Prostate gland (tissue), 2 donors: ENCODE results near the gene SLU7. TPM values are rescaled to one million over a fixed set of nuclear protein-coding genes. Genes with fewer than 3 reads are reported as not detected.

Source experiments
- DNase-seq: peaks from one replicate; pipeline ENCODE4 v3.0.0-alpha.2; 2019; ENCODE audit warnings: low spot score
- H3K27ac ChIP-seq, 2 donors: fragments of 200-600 bp; sonication (generic); 2 replicates each; pipeline ENCODE4 v1.5.1; 2017 to 2019
- H3K27me3 ChIP-seq: fragments of 200-600 bp; sonication (generic); replicated peaks from 2 replicates; pipeline ENCODE4 v1.5.1; 2019; ENCODE audit not compliant: insufficient read depth
- H3K36me3 ChIP-seq, 2 donors: fragments of 200-600 bp; sonication (generic); 1 replicate in 1 of 2; 2 replicates in 1 of 2; pipeline versions ENCODE4 v1.5.1 to v1.8.1; 2017 to 2019
- H3K4me1 ChIP-seq: fragments of 200-600 bp; sonication (generic); replicated peaks from 2 replicates; pipeline ENCODE4 v1.5.1; 2019
- H3K4me3 ChIP-seq, 2 donors: fragments of 200-600 bp; sonication (generic); 2 replicates each; pipeline ENCODE4 v1.5.1; 2017 to 2019
- H3K9me3 ChIP-seq: fragments of 200-600 bp; sonication (generic); 2 replicates; pipeline ENCODE4 v1.5.1; 2017
- POLR2A ChIP-seq: fragments of 450-650 bp; IDR thresholded peaks from one replicate; pipeline ENCODE4 v1.6.1; 2016; ENCODE audit warnings: antibody characterized with exemption, mild to moderate bottlenecking
- POLR2AphosphoS5 ChIP-seq: sonication (generic); formaldehyde crosslinking; IDR thresholded peaks from one replicate; pipeline ENCODE4 v1.6.1; 2017; ENCODE audit warnings: antibody characterized with exemption
- WGBS: methylation state at CpG from one replicate; pipeline ENCODE4 v1.1.5; 2018; 5-methylcytosine and 5-hydroxymethylcytosine counted together
- intact Hi-C: fragments of 100-400 bp; cut with DNase I; formaldehyde crosslinking; loops from one replicate; pipeline ENCODE4 v1.14.2; 2022
- total RNA-seq, 2 donors: library from RNA; depleted of rRNA; stranded (reverse); fragments of >200 nt; gene quantifications; one replicate each; pipeline ENCODE4 v1.1.0, GENCODE V29; 2016
- TF ChIP-seq, protein P1 (sequence below), 4 experiments: fragments of 200-600 bp in 2 of 4; fragments of 450-650 bp in 2 of 4; sonication (generic) in 2 of 4; IDR thresholded peaks; 1 replicate in 3 of 4; 2 replicates in 1 of 4; pipeline ENCODE4 v1.5.1; 2016 to 2019; ENCODE audit warnings: antibody characterized with exemption in 4 of 4, mild to moderate bottlenecking in 2 of 4, moderate library complexity in 2 of 4

The SLU7 gene
- total RNA-seq, 2 donors from 2014 or later, result 67.4 to 88.0 TPM

- intact Hi-C loops, result no loop called here
- H3K27ac ChIP-seq, result no peak overlapping the region
- no peaks in the 10 kb centered on the region for H3K4me1 ChIP-seq
- no peaks in the 10 kb centered on the region for H3K27me3 ChIP-seq
- H3K36me3 ChIP-seq, result no peaks in the 10 kb centered on the region
- H3K9me3 ChIP-seq, result no peaks in the 10 kb centered on the region
- WGBS, result 68% methylated on average over 9 of the region's 9 CpGs
- H3K4me3 ChIP-seq, result no peak overlapping the region
- DNase-seq, result no peak
- TF ChIP-seq, protein P1, sequence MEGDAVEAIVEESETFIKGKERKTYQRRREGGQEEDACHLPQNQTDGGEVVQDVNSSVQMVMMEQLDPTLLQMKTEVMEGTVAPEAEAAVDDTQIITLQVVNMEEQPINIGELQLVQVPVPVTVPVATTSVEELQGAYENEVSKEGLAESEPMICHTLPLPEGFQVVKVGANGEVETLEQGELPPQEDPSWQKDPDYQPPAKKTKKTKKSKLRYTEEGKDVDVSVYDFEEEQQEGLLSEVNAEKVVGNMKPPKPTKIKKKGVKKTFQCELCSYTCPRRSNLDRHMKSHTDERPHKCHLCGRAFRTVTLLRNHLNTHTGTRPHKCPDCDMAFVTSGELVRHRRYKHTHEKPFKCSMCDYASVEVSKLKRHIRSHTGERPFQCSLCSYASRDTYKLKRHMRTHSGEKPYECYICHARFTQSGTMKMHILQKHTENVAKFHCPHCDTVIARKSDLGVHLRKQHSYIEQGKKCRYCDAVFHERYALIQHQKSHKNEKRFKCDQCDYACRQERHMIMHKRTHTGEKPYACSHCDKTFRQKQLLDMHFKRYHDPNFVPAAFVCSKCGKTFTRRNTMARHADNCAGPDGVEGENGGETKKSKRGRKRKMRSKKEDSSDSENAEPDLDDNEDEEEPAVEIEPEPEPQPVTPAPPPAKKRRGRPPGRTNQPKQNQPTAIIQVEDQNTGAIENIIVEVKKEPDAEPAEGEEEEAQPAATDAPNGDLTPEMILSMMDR (IDR thresholded peaks at IDR 0.05), result no peak
- TF ChIP-seq POLR2AphosphoS5, result no peak
- no peak for TF ChIP-seq POLR2A
Measured at GRCh38 chr5:160456480-160457177, 37.7 kb upstream of the SLU7 start.

DNA sequence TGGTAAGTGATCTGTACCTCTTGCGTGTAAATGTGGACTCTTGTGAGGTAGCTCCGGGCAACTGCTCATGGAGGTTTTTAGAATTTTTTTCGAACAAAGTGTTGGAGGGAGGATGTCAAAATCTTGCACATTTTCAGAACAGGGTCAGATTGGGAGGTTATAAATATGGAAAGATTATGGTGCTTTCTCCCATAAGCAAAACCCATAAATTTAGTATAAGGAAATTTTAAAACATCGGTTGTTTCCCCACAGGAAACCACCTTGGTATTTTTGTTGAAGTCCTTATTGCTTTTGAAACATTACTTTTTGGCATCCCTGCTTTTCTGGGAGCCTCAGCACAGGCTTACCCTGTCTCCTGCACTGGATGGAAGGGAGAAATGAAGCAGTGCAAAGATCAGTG, 36.7 kb upstream of the SLU7 start:
- intact Hi-C loops, result no loop called here
- H3K27ac ChIP-seq, result no peak overlapping the region
- DNase-seq, result no peak
- H3K4me3 ChIP-seq, result no peak overlapping the region
- 83% methylated on average over 4 of the region's 4 CpGs for WGBS
- H3K9me3 ChIP-seq, result no peaks in the 10 kb centered on the region
- no peaks in the 10 kb centered on the region for H3K36me3 ChIP-seq
- no peak for TF ChIP-seq POLR2A
- TF ChIP-seq, protein P1 (IDR thresholded peaks at IDR 0.05), result no peak
- no peak for TF ChIP-seq POLR2AphosphoS5
- no peaks in the 10 kb centered on the region for H3K27me3 ChIP-seq
- no peaks in the 10 kb centered on the region for H3K4me1 ChIP-seq

DNA sequence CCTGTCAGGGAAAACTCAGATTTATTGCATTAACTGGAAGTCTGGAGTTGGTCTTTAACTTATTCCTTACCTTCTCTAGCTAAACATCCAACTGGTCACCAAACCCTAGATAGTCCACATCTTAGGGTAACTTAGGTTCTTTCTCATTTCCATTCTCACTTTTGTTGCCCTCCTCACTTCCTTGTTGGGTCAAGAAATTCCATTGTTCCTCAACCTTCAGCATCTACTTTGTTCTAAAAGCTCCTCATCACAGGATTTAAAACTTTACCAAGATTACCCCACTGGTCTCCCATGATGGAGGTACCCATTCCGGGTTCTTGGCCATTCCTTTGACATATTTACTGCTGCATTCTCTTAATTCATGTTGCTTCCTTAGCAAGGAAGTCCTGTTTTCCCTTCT, 34.9 kb upstream of the SLU7 start:
- Histone ChIP-seq H3K27ac (no peak overlapping the region), H3K36me3 (no peaks in the 10 kb centered on the region), H3K4me3 (no peak overlapping the region), H3K27me3 (no peaks in the 10 kb centered on the region), H3K4me1 (no peaks in the 10 kb centered on the region), H3K9me3 (no peaks in the 10 kb centered on the region)
- 62% methylated on average over 1 of the region's 1 CpG for WGBS
- no peak for DNase-seq
- intact Hi-C loops, result no loop called here
- TF ChIP-seq, protein P1 (IDR thresholded peaks at IDR 0.05), result no peak
- TF ChIP-seq POLR2A, result no peak
- TF ChIP-seq POLR2AphosphoS5, result no peak

DNA sequence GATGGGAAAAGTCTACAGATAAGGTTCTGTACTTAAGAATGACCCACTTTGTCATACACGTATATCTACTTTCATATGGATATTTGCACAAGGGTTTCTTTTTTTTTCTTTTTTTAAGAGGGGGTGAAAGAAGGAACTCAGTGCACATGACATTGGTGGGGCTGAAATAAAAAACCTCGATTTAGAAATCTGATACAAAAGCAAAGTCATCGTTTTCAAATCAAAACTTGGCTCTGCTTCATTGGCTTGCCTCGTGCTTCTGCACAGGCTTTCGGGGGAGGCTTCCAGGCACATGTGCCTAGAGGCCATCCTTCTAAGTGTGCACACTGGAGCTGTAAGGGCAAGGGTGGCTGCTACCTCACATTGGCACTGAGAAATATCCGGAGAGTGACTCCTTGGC, 33.9 kb upstream of the SLU7 start:
- Histone ChIP-seq H3K4me3 (no peak overlapping the region), H3K36me3 (no peaks in the 10 kb centered on the region), H3K4me1 (no peaks in the 10 kb centered on the region), H3K27me3 (no peaks in the 10 kb centered on the region), H3K27ac (no peak overlapping the region), H3K9me3 (no peaks in the 10 kb centered on the region)
- no peak for TF ChIP-seq POLR2AphosphoS5
- TF ChIP-seq, protein P1 (IDR thresholded peaks at IDR 0.05), result no peak
- no peak for TF ChIP-seq POLR2A
- WGBS, result 48% methylated on average over 6 of the region's 6 CpGs
- no peak for DNase-seq
- intact Hi-C loops, result no loop called here

GRCh38 chr5:160452036-160452435, 33.2 kb upstream of the SLU7 start:
- no peaks in the 10 kb centered on the region for H3K9me3 ChIP-seq
- H3K4me1 ChIP-seq, result no peaks in the 10 kb centered on the region
- no peak overlapping the region for H3K4me3 ChIP-seq
- no peak overlapping the region for H3K27ac ChIP-seq
- TF ChIP-seq, protein P1 (IDR thresholded peaks at IDR 0.05), result no peak
- TF ChIP-seq POLR2AphosphoS5 (no peak), POLR2A (no peak)
- no peaks in the 10 kb centered on the region for H3K27me3 ChIP-seq
- no peak for DNase-seq
- intact Hi-C loops, result no loop called here
- no peaks in the 10 kb centered on the region for H3K36me3 ChIP-seq
